ENCODE results near the gene GALNT7. TPM values are rescaled to one million over a fixed set of nuclear protein-coding genes. Genes with fewer than 3 reads are reported as not detected.

Gene GALNT7
- total and polyA plus RNA-seq, 2 of the 13 experiments (the other 11 are each of a cell fraction or from before 2014, with no cell fraction given), result 0.08 to 0.13 TPM

DNA sequence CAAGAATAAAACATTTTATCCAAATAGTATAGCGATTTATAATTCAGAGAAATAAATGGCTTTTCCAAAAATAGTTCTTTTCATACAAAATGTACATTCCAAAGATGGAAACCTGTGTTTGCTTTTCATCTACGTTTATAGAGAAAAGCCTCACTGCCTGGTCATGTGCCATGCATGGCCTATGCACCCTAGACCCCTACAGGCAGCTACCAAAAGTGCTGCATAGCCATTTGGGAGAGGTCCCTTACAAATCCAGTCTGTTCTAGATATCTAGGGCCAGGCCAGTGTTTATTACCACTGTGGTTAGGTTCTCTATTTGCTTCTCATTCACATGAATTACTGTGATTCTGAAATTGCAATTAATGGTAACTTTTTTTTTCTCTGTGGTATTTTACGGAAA, 148.4 kb downstream of the GALNT7 start:
- POLR2A ChIA-PET, result no interaction called here
- peak; percentile 91 for ATAC-seq
- CTCF ChIA-PET (ENCODE audit: low intra/inter-chr PET ratio, low total read pairs), result no interaction called here
- 76% methylated on average over 3 of the region's 3 CpGs for WGBS (ENCODE audit: low lambda C conversion rate)
- Histone ChIP-seq H2AFZ (ENCODE audit: low read length) (no peak overlapping the region), H3K27me3 (ENCODE audit: control insufficient read depth in 1 of 2, insufficient read depth in 2 of 2, low read length in 2 of 2) (no peaks in the 10 kb centered on the region), H3K4me3 (replicated peaks in 1 of 3; ENCODE audit: insufficient read depth in 1 of 3, low read depth in 2 of 3, low read length in 3 of 3) (no peak overlapping the region), H3K9me3 (ENCODE audit: low read length) (no peaks in the 10 kb centered on the region), H3K27ac (ENCODE audit: extremely low read length, insufficient read depth, low read length) (no peak overlapping the region), H3K9ac (ENCODE audit: insufficient read depth, low read depth, low read length) (no peak overlapping the region), H3K79me2 (ENCODE audit: insufficient read depth, low read length) (no peaks in the 10 kb centered on the region), H3K4me2 (ENCODE audit: low read depth, low read length) (no peak overlapping the region), H4K20me1 (ENCODE audit: insufficient read depth, low read length) (no peaks in the 10 kb centered on the region), H3K4me1 (ENCODE audit: insufficient read depth, low read length) (no peaks in the 10 kb centered on the region), H3K36me3 (replicated peaks in 1 of 2; ENCODE audit: control insufficient read depth in 1 of 2, insufficient read depth in 2 of 2, low read length in 2 of 2) (no peaks in the 10 kb centered on the region)
- in situ Hi-C loops (cut with HindIII; ENCODE audit: extremely low pct_ligation_motif_present, low pct_unique_long_range_greater_than_20kb) (loop anchor here (10.0 kb wide), 1 partner anchor 178 kb away; no protein-coding TSS in a partner anchor), intact Hi-C loops (cut with micrococcal nuclease; ENCODE audit: unreplicated experiment) (no loop called here)
- TF ChIP-seq ZNF614 (CRISPR knock-in tag; IDR thresholded peaks at IDR 0.05; ENCODE audit: borderline replicate concordance) (no peak), CHCHD3 (CRISPR knock-in tag; IDR thresholded peaks at IDR 0.05) (no peak), TAF15 (IDR thresholded peaks at IDR 0.05; ENCODE audit: low read depth, low read length, poor library complexity, severe bottlenecking) (no peak), ZNF558 (CRISPR knock-in tag; IDR thresholded peaks at IDR 0.05; ENCODE audit: borderline replicate concordance) (no peak), CTCF (CRISPR knock-in tag; IDR thresholded peaks at IDR 0.05) (0 out of 2 replicates have a peak, but pooled peaks have one; percentile 5)
- TF ChIP-seq, protein P1, sequence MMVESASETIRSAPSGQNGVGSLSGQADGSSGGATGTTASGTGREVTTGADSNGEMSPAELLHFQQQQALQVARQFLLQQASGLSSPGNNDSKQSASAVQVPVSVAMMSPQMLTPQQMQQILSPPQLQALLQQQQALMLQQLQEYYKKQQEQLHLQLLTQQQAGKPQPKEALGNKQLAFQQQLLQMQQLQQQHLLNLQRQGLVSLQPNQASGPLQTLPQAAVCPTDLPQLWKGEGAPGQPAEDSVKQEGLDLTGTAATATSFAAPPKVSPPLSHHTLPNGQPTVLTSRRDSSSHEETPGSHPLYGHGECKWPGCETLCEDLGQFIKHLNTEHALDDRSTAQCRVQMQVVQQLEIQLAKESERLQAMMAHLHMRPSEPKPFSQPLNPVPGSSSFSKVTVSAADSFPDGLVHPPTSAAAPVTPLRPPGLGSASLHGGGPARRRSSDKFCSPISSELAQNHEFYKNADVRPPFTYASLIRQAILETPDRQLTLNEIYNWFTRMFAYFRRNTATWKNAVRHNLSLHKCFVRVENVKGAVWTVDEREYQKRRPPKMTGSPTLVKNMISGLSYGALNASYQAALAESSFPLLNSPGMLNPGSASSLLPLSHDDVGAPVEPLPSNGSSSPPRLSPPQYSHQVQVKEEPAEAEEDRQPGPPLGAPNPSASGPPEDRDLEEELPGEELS (CRISPR knock-in tag; IDR thresholded peaks at IDR 0.05), result no peak
- BruUV-seq (replicated peaks), result no TSS peak
- DNase-seq (ENCODE audit: low spot score), result peak; percentile 21
- FAIRE-seq, result peak; percentile 40

Measured in HepG2 (cell line).